ENCODE measurements around the gene XYLT1.

XYLT1 gene

DNA sequence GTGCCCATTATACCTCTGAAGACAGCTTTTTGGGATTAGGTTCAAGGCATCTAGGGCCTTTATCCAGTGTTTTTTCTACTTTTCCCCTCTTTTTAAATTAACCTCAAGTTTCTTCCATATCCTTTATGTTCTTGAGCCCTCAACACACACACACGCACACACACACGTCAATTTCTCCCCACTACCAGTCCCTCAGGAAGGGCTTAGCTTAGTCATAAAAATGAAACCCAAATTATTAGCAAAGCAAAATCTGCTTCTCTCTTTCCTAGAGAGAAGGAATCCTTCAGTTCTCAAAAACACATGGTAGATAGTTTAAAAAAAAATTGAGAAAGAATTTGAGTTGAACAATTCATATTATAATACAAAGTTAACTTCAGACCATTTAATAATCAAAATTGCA, 401.1 kb downstream of the XYLT1 start:
- no peak for ATAC-seq (ENCODE audit: low read depth)
- H3K27ac ChIP-seq (ENCODE audit: poor library complexity, severe bottlenecking), result no peak overlapping the region
- TF ChIP-seq, protein P1, sequence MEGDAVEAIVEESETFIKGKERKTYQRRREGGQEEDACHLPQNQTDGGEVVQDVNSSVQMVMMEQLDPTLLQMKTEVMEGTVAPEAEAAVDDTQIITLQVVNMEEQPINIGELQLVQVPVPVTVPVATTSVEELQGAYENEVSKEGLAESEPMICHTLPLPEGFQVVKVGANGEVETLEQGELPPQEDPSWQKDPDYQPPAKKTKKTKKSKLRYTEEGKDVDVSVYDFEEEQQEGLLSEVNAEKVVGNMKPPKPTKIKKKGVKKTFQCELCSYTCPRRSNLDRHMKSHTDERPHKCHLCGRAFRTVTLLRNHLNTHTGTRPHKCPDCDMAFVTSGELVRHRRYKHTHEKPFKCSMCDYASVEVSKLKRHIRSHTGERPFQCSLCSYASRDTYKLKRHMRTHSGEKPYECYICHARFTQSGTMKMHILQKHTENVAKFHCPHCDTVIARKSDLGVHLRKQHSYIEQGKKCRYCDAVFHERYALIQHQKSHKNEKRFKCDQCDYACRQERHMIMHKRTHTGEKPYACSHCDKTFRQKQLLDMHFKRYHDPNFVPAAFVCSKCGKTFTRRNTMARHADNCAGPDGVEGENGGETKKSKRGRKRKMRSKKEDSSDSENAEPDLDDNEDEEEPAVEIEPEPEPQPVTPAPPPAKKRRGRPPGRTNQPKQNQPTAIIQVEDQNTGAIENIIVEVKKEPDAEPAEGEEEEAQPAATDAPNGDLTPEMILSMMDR (IDR thresholded peaks at IDR 0.05; ENCODE audit: poor library complexity, severe bottlenecking), result no peak

DNA sequence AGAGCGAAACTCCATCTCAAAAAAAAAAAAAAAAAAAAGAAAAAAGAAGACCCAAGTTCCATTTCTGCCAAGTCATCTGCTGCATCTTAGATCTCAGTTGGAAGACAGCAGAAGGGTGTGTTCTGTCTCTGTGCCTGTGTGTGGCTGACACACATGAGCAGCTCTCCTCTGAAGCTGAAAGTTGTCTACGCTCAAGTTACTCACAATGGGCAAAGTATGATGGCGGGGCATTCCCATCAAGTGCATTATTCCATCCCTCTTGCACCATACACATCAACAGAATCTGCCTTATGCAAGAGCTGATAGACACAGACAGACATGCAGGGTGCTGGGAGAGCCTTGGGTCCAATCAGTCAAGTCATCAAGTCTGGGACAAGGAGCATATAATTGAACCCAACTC, 402.2 kb downstream of the XYLT1 start:
- Histone ChIP-seq H3K4me3 (ENCODE audit: severe bottlenecking) (no peak overlapping the region), H3K36me3 (ENCODE audit: low read depth) (no peaks in the 10 kb centered on the region), H3K27me3 (ENCODE audit: insufficient read depth, poor library complexity, severe bottlenecking) (peaks cover 8% of the 10 kb centered on the region), H3K27ac (ENCODE audit: poor library complexity, severe bottlenecking) (no peak overlapping the region), H3K4me1 (ENCODE audit: insufficient read depth, poor library complexity, severe bottlenecking) (peaks cover 2% of the 10 kb centered on the region), H3K9me3 (ENCODE audit: severe bottlenecking) (no peaks in the 10 kb centered on the region)
- no peak for ATAC-seq (ENCODE audit: low read depth)
- TF ChIP-seq, protein P1 (IDR thresholded peaks at IDR 0.05; ENCODE audit: poor library complexity, severe bottlenecking), result no peak
- DNase-seq (ENCODE audit: low spot score), result no peak

More for the DNA sequence above, 401.1 kb downstream of the XYLT1 start:
- peaks cover 2% of the 10 kb centered on the region for H3K4me1 ChIP-seq (ENCODE audit: insufficient read depth, poor library complexity, severe bottlenecking)
- no peak for DNase-seq (ENCODE audit: low spot score)
- peaks cover 8% of the 10 kb centered on the region for H3K27me3 ChIP-seq (ENCODE audit: insufficient read depth, poor library complexity, severe bottlenecking)
- no peaks in the 10 kb centered on the region for H3K36me3 ChIP-seq (ENCODE audit: low read depth)
- no peaks in the 10 kb centered on the region for H3K9me3 ChIP-seq (ENCODE audit: severe bottlenecking)
- no peak overlapping the region for H3K4me3 ChIP-seq (ENCODE audit: severe bottlenecking)

DNA sequence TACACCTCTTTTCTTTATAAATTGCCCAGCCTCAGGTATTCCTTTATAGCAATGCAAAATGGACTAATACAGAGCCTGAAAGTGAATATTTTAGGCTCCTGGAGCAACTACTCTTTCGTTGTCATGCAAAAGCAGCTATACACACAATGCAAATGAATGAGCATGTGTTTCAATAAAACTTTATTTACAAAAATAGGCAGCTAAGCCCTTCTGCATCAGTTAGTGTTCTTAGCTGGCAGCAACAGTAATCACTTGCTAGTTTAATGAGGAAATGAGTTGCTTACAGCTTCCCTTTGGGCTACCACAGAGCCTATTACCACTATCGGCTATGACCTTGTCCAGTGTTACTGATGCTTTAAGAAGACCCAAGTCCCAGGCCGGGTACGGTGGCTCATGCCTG, 402.9 kb downstream of the XYLT1 start:
- H3K4me1 ChIP-seq (ENCODE audit: insufficient read depth, poor library complexity, severe bottlenecking), result peaks cover 2% of the 10 kb centered on the region
- H3K36me3 ChIP-seq (ENCODE audit: low read depth), result no peaks in the 10 kb centered on the region
- no peak overlapping the region for H3K4me3 ChIP-seq (ENCODE audit: severe bottlenecking)
- no peak overlapping the region for H3K27ac ChIP-seq (ENCODE audit: poor library complexity, severe bottlenecking)
- H3K27me3 ChIP-seq (ENCODE audit: insufficient read depth, poor library complexity, severe bottlenecking), result peaks cover 8% of the 10 kb centered on the region
- DNase-seq (ENCODE audit: low spot score) (no peak), ATAC-seq (ENCODE audit: low read depth) (no peak)
- TF ChIP-seq, protein P1 (IDR thresholded peaks at IDR 0.05; ENCODE audit: poor library complexity, severe bottlenecking), result no peak
- H3K9me3 ChIP-seq (ENCODE audit: severe bottlenecking), result no peaks in the 10 kb centered on the region

DNA sequence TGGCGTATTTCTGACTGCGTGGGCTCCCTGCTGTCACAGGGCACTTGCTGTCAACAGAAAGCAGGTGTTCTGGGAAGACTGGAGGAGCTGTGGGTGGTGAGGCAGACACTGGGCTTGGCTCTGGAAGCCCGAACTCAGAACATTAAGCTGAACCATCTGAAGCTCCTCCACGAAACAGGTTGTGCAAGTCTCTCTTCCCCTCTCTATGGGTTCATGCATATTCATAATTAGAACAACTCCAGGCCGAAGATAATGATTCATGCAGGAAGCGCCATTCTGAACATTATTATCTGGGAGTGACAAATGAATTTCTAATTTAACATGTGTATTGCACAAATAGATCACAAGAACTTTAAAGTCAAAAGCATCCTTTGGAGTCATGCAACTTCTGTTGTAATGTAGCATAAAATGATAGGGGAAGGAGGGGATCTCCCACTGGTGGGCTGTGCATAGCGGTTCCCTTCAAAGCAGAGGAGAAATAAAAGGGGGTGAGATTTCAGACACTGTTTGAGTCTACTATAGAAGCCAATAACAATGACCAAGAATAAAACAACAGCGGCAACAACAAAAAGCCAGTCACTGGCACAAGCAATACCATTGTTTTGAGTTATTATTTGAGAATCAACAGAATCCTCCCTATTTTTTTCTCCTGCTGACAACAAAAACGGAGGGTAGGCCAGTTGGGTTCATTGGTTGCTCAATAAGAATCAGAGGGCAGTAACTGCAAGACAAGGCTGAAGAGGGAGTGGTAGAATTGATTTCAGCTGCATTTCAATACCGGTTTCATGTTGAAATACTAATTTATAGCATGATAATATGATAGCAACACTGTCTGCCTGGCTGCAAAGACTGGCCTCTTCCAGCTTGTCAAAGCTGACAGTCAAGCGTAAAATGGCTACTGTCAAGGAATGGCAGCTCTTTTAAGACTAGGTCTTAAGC, 407.3 kb downstream of the XYLT1 start:
- Histone ChIP-seq H3K9me3 (ENCODE audit: severe bottlenecking) (no peaks in the 10 kb centered on the region), H3K4me1 (ENCODE audit: insufficient read depth, poor library complexity, severe bottlenecking) (no peaks in the 10 kb centered on the region), H3K27me3 (ENCODE audit: insufficient read depth, poor library complexity, severe bottlenecking) (no peaks in the 10 kb centered on the region), H3K4me3 (ENCODE audit: severe bottlenecking) (no peak overlapping the region), H3K36me3 (ENCODE audit: low read depth) (no peaks in the 10 kb centered on the region), H3K27ac (ENCODE audit: poor library complexity, severe bottlenecking) (no peak overlapping the region)
- DNase-seq (ENCODE audit: low spot score) (no peak), ATAC-seq (ENCODE audit: low read depth) (no peak)
- TF ChIP-seq, protein P1 (IDR thresholded peaks at IDR 0.05; ENCODE audit: poor library complexity, severe bottlenecking), result no peak

DNA sequence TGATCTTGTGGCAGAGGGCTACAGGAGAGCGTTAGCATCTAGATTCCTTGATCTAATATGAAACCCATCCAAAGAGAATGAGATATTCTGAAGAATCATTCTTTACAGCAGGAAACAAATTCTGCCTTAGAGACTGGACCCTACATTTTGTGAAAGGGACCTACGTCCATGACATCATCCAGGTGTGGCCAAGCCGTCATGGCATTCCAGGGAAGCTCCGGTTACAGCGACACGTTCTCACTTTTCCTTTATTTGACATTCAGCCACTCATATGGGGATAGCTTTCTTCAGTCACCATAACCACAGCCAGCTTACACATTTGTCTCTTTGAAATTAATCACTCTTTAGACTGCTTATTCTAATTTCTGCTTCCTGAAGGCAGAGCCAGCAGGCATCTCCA, 408.1 kb downstream of the XYLT1 start:
- TF ChIP-seq, protein P1 (IDR thresholded peaks at IDR 0.05; ENCODE audit: poor library complexity, severe bottlenecking), result no peak
- H3K27me3 ChIP-seq (ENCODE audit: insufficient read depth, poor library complexity, severe bottlenecking), result no peaks in the 10 kb centered on the region
- H3K36me3 ChIP-seq (ENCODE audit: low read depth), result no peaks in the 10 kb centered on the region
- ATAC-seq (ENCODE audit: low read depth), result no peak
- H3K9me3 ChIP-seq (ENCODE audit: severe bottlenecking), result no peaks in the 10 kb centered on the region
- H3K27ac ChIP-seq (ENCODE audit: poor library complexity, severe bottlenecking), result no peak overlapping the region
- DNase-seq (ENCODE audit: low spot score), result no peak
- H3K4me1 ChIP-seq (ENCODE audit: insufficient read depth, poor library complexity, severe bottlenecking), result no peaks in the 10 kb centered on the region
- no peak overlapping the region for H3K4me3 ChIP-seq (ENCODE audit: severe bottlenecking)
